Muscle layer of colon (tissue), 2 donors: Measurements from ENCODE around the gene USB1.

Experiments used
- H3K27ac ChIP-seq: one replicate; pipeline ENCODE4 v1.7.0; 2013; ENCODE audit warnings: low read depth, mild to moderate bottlenecking, low read length, moderate library complexity
- H3K27me3 ChIP-seq, 2 donors: one replicate each; pipeline ENCODE4 v1.7.0; 2013; ENCODE audit warnings: low read length in 2 of 2, mild to moderate bottlenecking in 2 of 2; ENCODE audit not compliant: insufficient read depth in 2 of 2, control insufficient read depth in 1 of 2
- H3K36me3 ChIP-seq: one replicate; pipeline ENCODE4 v1.7.0; 2013; ENCODE audit warnings: mild to moderate bottlenecking, low read length; ENCODE audit not compliant: insufficient read depth
- H3K4me1 ChIP-seq: one replicate; pipeline ENCODE4 v1.7.0; 2013; ENCODE audit warnings: mild to moderate bottlenecking, low read length; ENCODE audit not compliant: insufficient read depth
- H3K4me3 ChIP-seq, 2 donors: one replicate each; pipeline ENCODE4 v1.7.0; 2013; ENCODE audit warnings: low read length in 2 of 2, low read depth in 1 of 2, mild to moderate bottlenecking in 1 of 2, moderate library complexity in 1 of 2
- H3K9ac ChIP-seq: one replicate; pipeline ENCODE4 v1.7.0; 2013; ENCODE audit warnings: low read length
- H3K9me3 ChIP-seq: one replicate; pipeline ENCODE4 v1.7.0; 2013; ENCODE audit warnings: mild to moderate bottlenecking, low read length
- donor health status: abdominal sarcoma.
- donor health status: Adenocarcinoma of cecum.

Gene USB1

GRCh38 chr16:58048494-58049231, 47.5 kb downstream of the USB1 start:
- no peak overlapping the region for H3K27ac ChIP-seq
- no peak overlapping the region for H3K4me3 ChIP-seq
- no peaks in the 10 kb centered on the region for H3K27me3 ChIP-seq
- H3K9me3 ChIP-seq: no peaks in the 10 kb centered on the region
- no peaks in the 10 kb centered on the region for H3K4me1 ChIP-seq
- no peak overlapping the region for H3K9ac ChIP-seq
- no peaks in the 10 kb centered on the region for H3K36me3 ChIP-seq

- Histone ChIP-seq H3K9ac (no peak overlapping the region), H3K4me1 (no peaks in the 10 kb centered on the region), H3K27me3 (no peaks in the 10 kb centered on the region), H3K9me3 (no peaks in the 10 kb centered on the region), H3K4me3 (no peak overlapping the region), H3K27ac (no peak overlapping the region), H3K36me3 (no peaks in the 10 kb centered on the region)
Measured at GRCh38 chr16:58049232-58050185, 48.3 kb downstream of the USB1 start.

- no peak overlapping the region for H3K9ac ChIP-seq
- no peak overlapping the region for H3K27ac ChIP-seq
- H3K4me1 ChIP-seq: no peaks in the 10 kb centered on the region
- H3K4me3 ChIP-seq: no peak overlapping the region
- no peaks in the 10 kb centered on the region for H3K9me3 ChIP-seq
- H3K36me3 ChIP-seq: no peaks in the 10 kb centered on the region
- H3K27me3 ChIP-seq: no peaks in the 10 kb centered on the region
Measured at GRCh38 chr16:58051296-58051695, 50.1 kb downstream of the USB1 start.

GRCh38 chr16:58051821-58052603, 50.8 kb downstream of the USB1 start:
- no peak overlapping the region for H3K27ac ChIP-seq
- H3K36me3 ChIP-seq: no peaks in the 10 kb centered on the region
- H3K9me3 ChIP-seq: no peaks in the 10 kb centered on the region
- H3K9ac ChIP-seq: no peak overlapping the region
- H3K4me3 ChIP-seq: no peak overlapping the region
- no peaks in the 10 kb centered on the region for H3K27me3 ChIP-seq
- H3K4me1 ChIP-seq: no peaks in the 10 kb centered on the region

GRCh38 chr16:58053682-58054005, 52.4 kb downstream of the USB1 start:
- Histone ChIP-seq H3K9me3 (no peaks in the 10 kb centered on the region), H3K36me3 (no peaks in the 10 kb centered on the region), H3K27ac (no peak overlapping the region), H3K4me3 (no peak overlapping the region), H3K4me1 (no peaks in the 10 kb centered on the region), H3K27me3 (no peaks in the 10 kb centered on the region), H3K9ac (no peak overlapping the region)

- Histone ChIP-seq H3K4me3 (no peak overlapping the region), H3K27ac (no peak overlapping the region)
Measured at GRCh38 chr16:58054289-58054688, 53.1 kb downstream of the USB1 start.

GRCh38 chr16:58056580-58056979, 55.4 kb downstream of the USB1 start:
- no peak overlapping the region for H3K4me3 ChIP-seq
- H3K9ac ChIP-seq: no peak overlapping the region
- H3K36me3 ChIP-seq: no peaks in the 10 kb centered on the region
- H3K4me1 ChIP-seq: no peaks in the 10 kb centered on the region
- no peaks in the 10 kb centered on the region for H3K9me3 ChIP-seq
- no peak overlapping the region for H3K27ac ChIP-seq
- no peaks in the 10 kb centered on the region for H3K27me3 ChIP-seq

More at GRCh38 chr16:58054289-58054688, 53.1 kb downstream of the USB1 start:
- Histone ChIP-seq H3K9me3 (no peaks in the 10 kb centered on the region), H3K9ac (no peak overlapping the region), H3K4me1 (no peaks in the 10 kb centered on the region), H3K36me3 (no peaks in the 10 kb centered on the region), H3K27me3 (no peaks in the 10 kb centered on the region)

GRCh38 chr16:58057121-58057520, 55.9 kb downstream of the USB1 start:
- H3K27ac ChIP-seq: no peak overlapping the region
- no peaks in the 10 kb centered on the region for H3K4me1 ChIP-seq
- H3K9me3 ChIP-seq: no peaks in the 10 kb centered on the region
- H3K36me3 ChIP-seq: no peaks in the 10 kb centered on the region
- H3K4me3 ChIP-seq: no peak overlapping the region
- no peaks in the 10 kb centered on the region for H3K27me3 ChIP-seq
- no peak overlapping the region for H3K9ac ChIP-seq

GRCh38 chr16:58057784-58058183, 56.6 kb downstream of the USB1 start:
- Histone ChIP-seq H3K9me3 (no peaks in the 10 kb centered on the region), H3K4me3 (no peak overlapping the region), H3K9ac (no peak overlapping the region), H3K27ac (no peak overlapping the region), H3K4me1 (no peaks in the 10 kb centered on the region), H3K36me3 (no peaks in the 10 kb centered on the region), H3K27me3 (no peaks in the 10 kb centered on the region)

GRCh38 chr16:58062821-58063220, 61.6 kb downstream of the USB1 start:
- Histone ChIP-seq H3K27ac (no peak overlapping the region), H3K9ac (no peak overlapping the region), H3K36me3 (no peaks in the 10 kb centered on the region), H3K4me1 (no peaks in the 10 kb centered on the region), H3K9me3 (no peaks in the 10 kb centered on the region), H3K27me3 (no peaks in the 10 kb centered on the region), H3K4me3 (no peak overlapping the region)

- Histone ChIP-seq H3K27me3 (no peaks in the 10 kb centered on the region), H3K36me3 (no peaks in the 10 kb centered on the region), H3K4me3 (no peak overlapping the region), H3K4me1 (no peaks in the 10 kb centered on the region), H3K9me3 (no peaks in the 10 kb centered on the region), H3K9ac (no peak overlapping the region), H3K27ac (no peak overlapping the region)
Measured at GRCh38 chr16:58063377-58064076, 62.3 kb downstream of the USB1 start.
